T1000 (cell line): Measurements from ENCODE around the gene NPLOC4.

ENCODE experiments used
- DNase-seq: peaks from one replicate; lab custom pipeline; 2025; ENCODE audit warnings: mixed read lengths; lab: John Stamatoyannopoulos, UW

The NPLOC4 gene

GRCh38 chr17:81546906-81547613, 89.9 kb downstream of the NPLOC4 start:
- DNase-seq: no peak

- DNase-seq: no peak
These were observed 91.6 kb downstream of the NPLOC4 start for GRCh38 chr17:81545160-81545949.

- DNase-seq: no peak
These were observed 92.5 kb downstream of the NPLOC4 start for GRCh38 chr17:81544281-81544974.

- DNase-seq: no peak
These were observed 93.2 kb downstream of the NPLOC4 start for GRCh38 chr17:81543756-81544155.

- DNase-seq: no peak
These were observed 93.6 kb downstream of the NPLOC4 start for GRCh38 chr17:81543339-81543675.

GRCh38 chr17:81542431-81543338, 94.2 kb downstream of the NPLOC4 start:
- no peak for DNase-seq

GRCh38 chr17:81541123-81541522, 95.8 kb downstream of the NPLOC4 start:
- DNase-seq: no peak

- no peak for DNase-seq
These were observed 96.3 kb downstream of the NPLOC4 start for GRCh38 chr17:81540676-81541027.

- DNase-seq: no peak
These were observed 96.8 kb downstream of the NPLOC4 start for GRCh38 chr17:81539961-81540675.

GRCh38 chr17:81539571-81539900, 97.4 kb downstream of the NPLOC4 start:
- DNase-seq: no peak

- no peak for DNase-seq
These were observed 98.0 kb downstream of the NPLOC4 start for GRCh38 chr17:81538651-81539570.

- no peak for DNase-seq
These were observed 98.9 kb downstream of the NPLOC4 start for GRCh38 chr17:81537856-81538555.

GRCh38 chr17:81537343-81537855, 99.5 kb downstream of the NPLOC4 start:
- no peak for DNase-seq

- no peak for DNase-seq
These were observed 100.3 kb downstream of the NPLOC4 start for GRCh38 chr17:81536299-81537290.

GRCh38 chr17:81535480-81536298, 101.2 kb downstream of the NPLOC4 start:
- no peak for DNase-seq

GRCh38 chr17:81535007-81535328, 101.9 kb downstream of the NPLOC4 start:
- DNase-seq: no peak

GRCh38 chr17:81534157-81535006, 102.5 kb downstream of the NPLOC4 start:
- no peak for DNase-seq
